Pancreas (tissue), 10 donors: ENCODE results near the gene ARL15. TPM values are rescaled to one million over a fixed set of nuclear protein-coding genes. Genes with fewer than 3 reads are reported as not detected.

Experiments used
- ATAC-seq, 4 donors: fragments of 200-7000 bp; cut with Tn5 transposase; one replicate each; pipeline versions ENCODE4 v1.8.0 to v1.9.1; 2020; ENCODE audit warnings: mild to moderate bottlenecking in 4 of 4, moderate library complexity in 4 of 4
- DNase-seq, 6 donors: peaks; one replicate each; pipeline ENCODE4 v3.0.0-alpha.2; 2020
- FAIRE-seq: peaks from 2 replicates; lab custom pipeline; 2012; peaks lifted over from hg19 to GRCh38; lab: Jason Lieb, UNC
- H3K27ac ChIP-seq, 4 donors: fragments of 200-600 bp; sonication (generic); 1 replicate in 3 of 4; 2 replicates in 1 of 4; pipeline versions ENCODE4 v1.5.0 to v1.8.0; 2020
- H3K27me3 ChIP-seq, 4 donors: fragments of 200-600 bp; one replicate each; pipeline ENCODE4 v1.8.0; 2021
- H3K36me3 ChIP-seq, 3 donors: fragments of 200-600 bp; sonication (generic) in 1 of 3; one replicate each; pipeline versions ENCODE4 v1.5.0 to v1.8.0; 2020 to 2021
- H3K4me1 ChIP-seq, 3 donors: fragments of 200-600 bp; one replicate each; pipeline ENCODE4 v1.8.0; 2021
- H3K4me3 ChIP-seq, 4 donors: fragments of 200-600 bp; sonication (generic) in 2 of 4; one replicate each; pipeline versions ENCODE4 v1.5.0 to v1.8.0; 2020 to 2021
- H3K9me3 ChIP-seq, 4 donors: fragments of 200-600 bp; one replicate each; pipeline ENCODE4 v1.8.0; 2021
- CTCF ChIP-seq, 4 donors: fragments of 200-600 bp; sonication (generic) in 3 of 4; IDR thresholded peaks; one replicate each; pipeline versions ENCODE4 v1.5.0 to v1.8.0; 2021; ENCODE audit warnings: antibody characterized with exemption in 4 of 4
- WGBS, 2 donors: extraction: QIAGEN DNeasy Blood & Tissue Kit; methylation state at CpG; one replicate each; pipeline ENCODE4 v1.1.7; 2013; 5-methylcytosine and 5-hydroxymethylcytosine counted together
- intact Hi-C, 3 donors: fragments of 100-400 bp; cut with DNase I; formaldehyde crosslinking; loops; one replicate each; pipeline versions ENCODE4 v1.11.1 to v1.14.2; 2022
- polyA plus RNA-seq, 2 donors: library from polyadenylated mRNA; stranded (reverse); fragments of 200-250 nt; gene quantifications; one replicate each; pipeline ENCODE4 v1.2.3, GENCODE V29; 2013
- total RNA-seq, 6 donors: library from RNA; stranded (reverse); fragmentation: NEBNext Ultra II Directional in 4 of 6; extraction: Animal tissue kit (Norgen Biotek cat#: 25700) in 4 of 6; gene quantifications; one replicate each; pipeline versions ENCODE4 v1.2.1 to v1.2.4, GENCODE V29; 2021 to 2023
- donor health status: healthy with polysubstance abuse.
- donor health status: DM: no; HTN: no; CAD: no; lungs with moderate emphysema.
- donor health status: DM: no; HTN: no; CAD: no.
- donor health status: control.
- donor health status: control.
- donor health status: Bipolar disorder and iron deficiency.
- donor health status: DM: yes; HTN: yes; CAD: no.
- donor health status: DM: no; HTN: no; CAD: no.
- donor health status: DM: no; HTN: no; CAD: no.
- donor health status: DM: yes; HTN: yes; CAD: no.

The ARL15 gene
- total and polyA plus RNA-seq, 8 donors, result 3.9 to 14.0 (median 6.7) TPM

- intact Hi-C loops, result no loop called here
- ATAC-seq (no peak), DNase-seq (no peak), FAIRE-seq (no peak)
- WGBS, 2 donors, result 83 to 97% methylated on average over 4 of the region's 4 CpGs
- TF ChIP-seq CTCF (IDR thresholded peaks at IDR 0.05), result no peak
- Histone ChIP-seq H3K27me3 (no peaks in the 10 kb centered on the region), H3K27ac (no peak overlapping the region), H3K36me3 (no peaks in the 10 kb centered on the region), H3K4me3 (no peak overlapping the region), H3K4me1 (no peaks in the 10 kb centered on the region), H3K9me3 (no peaks in the 10 kb centered on the region)
These were observed 225.7 kb downstream of the ARL15 start for GRCh38 chr5:54084696-54085095.

GRCh38 chr5:54083851-54084250 is 226.5 kb downstream of the ARL15 start:
- no peak overlapping the region for H3K4me3 ChIP-seq
- H3K36me3 ChIP-seq, result no peaks in the 10 kb centered on the region
- H3K27me3 ChIP-seq, result no peaks in the 10 kb centered on the region
- TF ChIP-seq CTCF (IDR thresholded peaks at IDR 0.05), result no peak
- no peak for FAIRE-seq
- no peaks in the 10 kb centered on the region for H3K4me1 ChIP-seq
- no peak for ATAC-seq
- no peak overlapping the region for H3K27ac ChIP-seq
- 56 to 62% methylated on average over 3 of the region's 3 CpGs for WGBS, 2 donors
- intact Hi-C loops, result no loop called here
- no peaks in the 10 kb centered on the region for H3K9me3 ChIP-seq
- no peak for DNase-seq

GRCh38 chr5:54083245-54083644 is 227.1 kb downstream of the ARL15 start:
- H3K4me3 ChIP-seq, result no peak overlapping the region
- H3K27ac ChIP-seq, result no peak overlapping the region
- FAIRE-seq (no peak), ATAC-seq (no peak), DNase-seq (no peak)
- 96 to 100% methylated on average over 1 of the region's 1 CpG for WGBS, 2 donors
- no peaks in the 10 kb centered on the region for H3K36me3 ChIP-seq
- no peaks in the 10 kb centered on the region for H3K4me1 ChIP-seq
- no peak for TF ChIP-seq CTCF (IDR thresholded peaks at IDR 0.05)
- no peaks in the 10 kb centered on the region for H3K27me3 ChIP-seq
- H3K9me3 ChIP-seq, result no peaks in the 10 kb centered on the region
- intact Hi-C loops, result no loop called here

GRCh38 chr5:54081415-54081814 is 229.0 kb downstream of the ARL15 start:
- Histone ChIP-seq H3K27ac (no peak overlapping the region), H3K4me1 (no peaks in the 10 kb centered on the region), H3K9me3 (no peaks in the 10 kb centered on the region), H3K36me3 (no peaks in the 10 kb centered on the region), H3K4me3 (no peak overlapping the region), H3K27me3 (no peaks in the 10 kb centered on the region)
- 94 to 95% methylated on average over 1 of the region's 1 CpG for WGBS, 2 donors
- intact Hi-C loops, result no loop called here
- FAIRE-seq (no peak), DNase-seq (no peak), ATAC-seq (no peak)
- TF ChIP-seq CTCF (IDR thresholded peaks at IDR 0.05), result no peak

- TF ChIP-seq CTCF (IDR thresholded peaks at IDR 0.05), result no peak
- intact Hi-C loops, result no loop called here
- H3K4me3 ChIP-seq, result no peak overlapping the region
- H3K9me3 ChIP-seq, result no peaks in the 10 kb centered on the region
- H3K36me3 ChIP-seq, result no peaks in the 10 kb centered on the region
- H3K4me1 ChIP-seq, result no peaks in the 10 kb centered on the region
- H3K27ac ChIP-seq, result no peak overlapping the region
- WGBS, 2 donors, result 86 to 91% methylated on average over 5 of the region's 5 CpGs
- no peak for DNase-seq
- no peak for FAIRE-seq
- ATAC-seq, result no peak
- H3K27me3 ChIP-seq, result no peaks in the 10 kb centered on the region
These were observed 229.5 kb downstream of the ARL15 start for GRCh38 chr5:54080831-54081230.
